WI38 (cell line): ENCODE measurements around the gene IRF9.

ENCODE experiments used
- H3K4me3 ChIP-seq: 2 replicates; pipeline ENCODE4 v1.5.1; 2011; ENCODE audit warnings: low read depth, mild to moderate bottlenecking, control low read depth, low read length
- TF ChIP-seq, protein P1 (sequence below): IDR thresholded peaks from 2 replicates; pipeline ENCODE4 v1.5.1; 2012; ENCODE audit warnings: low read depth, mild to moderate bottlenecking, control low read depth, low read length

IRF9 gene

DNA sequence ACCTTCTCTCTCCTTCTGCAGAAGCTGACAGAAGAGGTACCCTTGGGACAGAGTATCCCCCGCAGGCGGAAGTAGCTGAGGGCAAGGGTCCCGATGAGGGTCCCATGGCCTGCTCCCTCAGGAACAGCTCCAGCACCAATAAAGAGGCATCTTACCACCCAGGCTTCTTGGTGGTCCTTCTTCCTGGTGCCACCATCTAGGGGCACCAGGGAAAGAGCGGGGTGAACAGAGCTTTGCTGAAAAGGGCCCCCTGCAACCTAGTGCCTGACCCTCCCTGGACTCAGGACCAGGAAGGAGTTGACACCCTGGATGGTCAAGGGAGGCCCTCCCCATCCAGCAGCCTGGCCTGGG, 591 bp upstream of the IRF9 start:
- TF ChIP-seq, protein P1, sequence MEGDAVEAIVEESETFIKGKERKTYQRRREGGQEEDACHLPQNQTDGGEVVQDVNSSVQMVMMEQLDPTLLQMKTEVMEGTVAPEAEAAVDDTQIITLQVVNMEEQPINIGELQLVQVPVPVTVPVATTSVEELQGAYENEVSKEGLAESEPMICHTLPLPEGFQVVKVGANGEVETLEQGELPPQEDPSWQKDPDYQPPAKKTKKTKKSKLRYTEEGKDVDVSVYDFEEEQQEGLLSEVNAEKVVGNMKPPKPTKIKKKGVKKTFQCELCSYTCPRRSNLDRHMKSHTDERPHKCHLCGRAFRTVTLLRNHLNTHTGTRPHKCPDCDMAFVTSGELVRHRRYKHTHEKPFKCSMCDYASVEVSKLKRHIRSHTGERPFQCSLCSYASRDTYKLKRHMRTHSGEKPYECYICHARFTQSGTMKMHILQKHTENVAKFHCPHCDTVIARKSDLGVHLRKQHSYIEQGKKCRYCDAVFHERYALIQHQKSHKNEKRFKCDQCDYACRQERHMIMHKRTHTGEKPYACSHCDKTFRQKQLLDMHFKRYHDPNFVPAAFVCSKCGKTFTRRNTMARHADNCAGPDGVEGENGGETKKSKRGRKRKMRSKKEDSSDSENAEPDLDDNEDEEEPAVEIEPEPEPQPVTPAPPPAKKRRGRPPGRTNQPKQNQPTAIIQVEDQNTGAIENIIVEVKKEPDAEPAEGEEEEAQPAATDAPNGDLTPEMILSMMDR = no peak
- H3K4me3 ChIP-seq = no peak overlapping the region

DNA sequence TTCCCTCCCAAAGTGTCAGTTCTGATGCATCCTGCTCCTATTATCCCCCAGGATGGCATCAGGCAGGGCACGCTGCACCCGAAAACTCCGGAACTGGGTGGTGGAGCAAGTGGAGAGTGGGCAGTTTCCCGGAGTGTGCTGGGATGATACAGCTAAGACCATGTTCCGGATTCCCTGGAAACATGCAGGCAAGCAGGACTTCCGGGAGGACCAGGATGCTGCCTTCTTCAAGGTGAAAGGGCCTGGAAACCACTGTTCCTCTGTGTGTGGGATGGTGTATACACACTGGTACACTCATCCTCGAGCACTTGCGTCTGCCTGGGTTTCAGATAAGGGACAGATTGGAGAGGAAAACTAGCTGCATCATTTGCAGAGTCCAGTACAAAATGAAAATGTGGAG, 1.0 kb downstream of the IRF9 start:
- H3K4me3 ChIP-seq = peak overlapping the region; percentile 68
- TF ChIP-seq, protein P1 = no peak

DNA sequence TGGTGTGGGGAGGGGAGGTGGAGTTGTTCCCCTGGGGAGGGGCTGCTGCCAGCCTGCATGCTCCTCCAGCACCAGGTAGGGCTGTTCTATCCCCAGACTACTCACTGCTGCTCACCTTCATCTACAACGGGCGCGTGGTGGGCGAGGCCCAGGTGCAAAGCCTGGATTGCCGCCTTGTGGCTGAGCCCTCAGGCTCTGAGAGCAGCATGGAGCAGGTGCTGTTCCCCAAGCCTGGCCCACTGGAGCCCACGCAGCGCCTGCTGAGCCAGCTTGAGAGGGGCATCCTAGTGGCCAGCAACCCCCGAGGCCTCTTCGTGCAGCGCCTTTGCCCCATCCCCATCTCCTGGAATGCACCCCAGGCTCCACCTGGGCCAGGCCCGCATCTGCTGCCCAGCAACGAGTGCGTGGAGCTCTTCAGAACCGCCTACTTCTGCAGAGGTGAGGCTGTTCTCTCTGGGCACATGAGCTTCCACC, 3.5 kb downstream of the IRF9 start:
- H3K4me3 ChIP-seq = no peak overlapping the region
- TF ChIP-seq, protein P1 = no peak

DNA sequence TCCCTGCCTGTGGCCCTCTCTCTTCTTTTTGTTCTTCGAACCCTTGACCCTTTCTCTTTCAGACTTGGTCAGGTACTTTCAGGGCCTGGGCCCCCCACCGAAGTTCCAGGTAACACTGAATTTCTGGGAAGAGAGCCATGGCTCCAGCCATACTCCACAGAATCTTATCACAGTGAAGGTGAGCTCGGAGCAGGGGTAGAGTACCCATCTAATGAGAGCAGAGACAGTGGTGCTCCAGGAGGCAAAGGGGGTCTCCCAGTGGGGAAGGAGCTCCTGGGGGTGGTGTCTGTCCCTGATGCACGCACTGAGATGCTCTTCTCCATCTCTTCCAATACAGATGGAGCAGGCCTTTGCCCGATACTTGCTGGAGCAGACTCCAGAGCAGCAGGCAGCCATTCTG, 4.7 kb downstream of the IRF9 start:
- TF ChIP-seq, protein P1 = no peak
- H3K4me3 ChIP-seq = no peak overlapping the region

DNA sequence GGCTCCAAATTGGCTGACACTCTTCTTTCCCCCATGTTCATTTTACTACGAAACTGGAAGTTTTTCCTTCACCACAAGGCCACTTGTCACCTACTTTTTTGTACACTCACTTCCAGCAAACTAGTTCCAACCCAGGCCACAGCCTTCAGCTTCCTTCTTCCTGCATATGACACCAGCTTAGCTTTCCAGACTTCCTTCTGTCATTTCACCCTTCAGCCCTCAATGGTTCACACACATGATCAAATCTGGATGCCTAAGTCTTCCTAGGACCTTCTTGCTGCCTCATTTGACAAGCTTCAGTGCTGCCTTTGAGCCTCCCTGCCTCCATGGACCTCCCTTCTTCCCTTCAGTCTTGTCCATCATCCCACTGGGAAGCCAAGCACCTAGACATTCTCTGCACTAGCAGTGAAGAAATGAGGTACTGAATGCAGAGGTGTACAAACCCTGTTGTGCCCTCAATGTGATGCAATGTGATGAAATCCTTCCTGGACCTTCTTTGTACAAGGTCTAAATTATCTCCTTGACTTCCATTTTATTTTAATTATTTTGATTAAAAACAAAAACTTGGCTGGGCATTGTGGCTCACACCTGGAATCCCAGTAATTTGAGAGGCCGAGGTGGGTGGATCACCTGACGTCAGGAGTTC, 6.5 kb downstream of the IRF9 start:
- H3K4me3 ChIP-seq = no peak overlapping the region
- TF ChIP-seq, protein P1 = no peak

DNA sequence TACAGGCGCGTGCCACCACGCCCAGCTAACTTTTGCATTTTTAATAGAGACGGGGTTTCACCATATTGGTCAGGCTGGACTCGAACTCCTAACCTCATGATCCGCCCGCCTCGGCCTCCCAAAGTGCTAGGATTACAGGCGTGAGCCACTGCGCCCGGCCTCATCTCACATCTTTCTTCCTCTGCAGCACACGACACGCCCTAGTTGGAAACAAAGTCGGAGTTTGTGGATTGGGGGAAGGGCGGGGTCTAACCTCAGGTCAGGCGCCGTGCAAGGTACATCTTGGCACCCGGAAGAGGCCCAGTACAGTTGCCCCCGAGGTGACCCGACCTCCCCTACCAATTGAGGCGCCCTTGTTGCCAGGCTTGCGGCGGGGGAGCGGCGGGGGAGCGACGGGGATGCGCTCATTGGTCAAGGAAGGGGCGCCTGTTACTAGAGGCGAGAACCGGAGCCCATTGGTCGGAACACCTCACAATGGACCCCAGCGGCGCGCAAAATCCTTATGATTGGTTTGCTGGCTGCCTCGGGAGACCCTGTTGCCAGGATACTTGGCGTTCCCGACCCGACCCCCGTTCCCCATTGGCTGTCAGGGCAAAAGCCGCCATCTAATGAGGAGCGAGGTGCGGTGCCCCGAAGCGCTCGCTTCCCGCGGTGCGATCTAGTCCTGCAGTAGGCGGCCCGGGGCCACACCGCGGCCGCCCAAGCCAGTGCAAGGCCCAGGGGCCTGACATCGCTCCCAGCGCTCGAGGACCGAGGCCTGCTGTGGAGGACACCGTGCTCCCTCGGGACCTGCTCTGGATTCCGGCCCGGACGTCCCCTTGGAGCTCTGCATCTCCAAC, 10.6 kb downstream of the IRF9 start, which contains the start of gene REC8:
Gene REC8 (plus strand): TSS at position 659 of the 839 bp plus-strand sequence. CDS start 473 bp downstream, outside the sequence.
- TF ChIP-seq, protein P1 = no peak
- H3K4me3 ChIP-seq = no peak within 1 kb of the TSS
